Endothelial cell of umbilical vein (primary cell): ENCODE measurements around the gene AADACL4. TPM values are rescaled to one million over a fixed set of nuclear protein-coding genes. Genes with fewer than 3 reads are reported as not detected.

Experiments used
- BruUV-seq: library from RNA; stranded (reverse); fragments of 400-500 nt; replicated peaks from 2 replicates; lab custom pipeline; 2021; lab: Mats Ljungman, UMichigan
- CTCF ChIA-PET: fragments of 300-600, 350-600 bp; sonication (Branson Sonifier 250); formaldehyde crosslinking; loops from one replicate; lab custom pipeline; 2021; ENCODE audit warnings: antibody characterized with exemption, inconsistent platforms; lab: Charles Lee
- POLR2A ChIA-PET: fragments of 300-600, 350-600 bp; sonication (Branson Sonifier 250); formaldehyde crosslinking; loops from one replicate; lab custom pipeline; 2021; ENCODE audit warnings: antibody characterized with exemption, inconsistent platforms; lab: Charles Lee
- DNase-seq: peaks from one replicate; pipeline ENCODE4 v3.0.0-alpha.2; 2011; ENCODE audit warnings: low read depth, low spot score
- FAIRE-seq: peaks from 2 replicates; lab custom pipeline; 2011; peaks lifted over from hg19 to GRCh38; lab: Jason Lieb, UNC
- H2AFZ ChIP-seq: 2 replicates; pipeline ENCODE4 v1.6.0; 2012; ENCODE audit warnings: low read depth, low read length, control low read depth, inconsistent platforms
- H3K27ac ChIP-seq: 2 replicates; pipeline ENCODE4 v1.5.1; 2011; ENCODE audit warnings: low read depth, mild to moderate bottlenecking, control low read depth, low read length, moderate library complexity; ENCODE audit not compliant: insufficient read depth
- H3K27me3 ChIP-seq, 2 experiments: 2 replicates each; pipeline versions ENCODE4 v1.6.0 to v1.6.1; 2011; ENCODE audit warnings: low read length in 2 of 2, mixed read lengths in 1 of 2; ENCODE audit not compliant: control insufficient read depth in 2 of 2, insufficient read depth in 2 of 2
- H3K36me3 ChIP-seq, 2 experiments: 2 replicates in 1 of 2; 3 replicates in 1 of 2; pipeline ENCODE4 v1.5.1; 2011; ENCODE audit warnings: low read length in 2 of 2, mild to moderate bottlenecking in 1 of 2, moderate library complexity in 1 of 2; ENCODE audit not compliant: control insufficient read depth in 2 of 2, insufficient read depth in 2 of 2; ENCODE audit errors: extremely low read depth in 1 of 2
- H3K4me1 ChIP-seq: 3 replicates; pipeline ENCODE4 v1.5.1; 2011; ENCODE audit warnings: mild to moderate bottlenecking, low read length; ENCODE audit not compliant: control insufficient read depth, insufficient read depth; ENCODE audit errors: extremely low read depth
- H3K4me2 ChIP-seq: 2 replicates; pipeline ENCODE4 v1.6.1; 2011; ENCODE audit warnings: low read length, control low read depth, mixed read lengths; ENCODE audit not compliant: insufficient read depth
- H3K4me3 ChIP-seq, 3 experiments: fragments of 200-600 bp in 1 of 3; sonication (generic), shearing (Covaris generic) in 1 of 3; replicated peaks in 1 of 3; 2 replicates each; pipeline ENCODE4 v1.5.1; 2011 to 2016; ENCODE audit warnings: control low read depth in 3 of 3, low read length in 3 of 3, mild to moderate bottlenecking in 2 of 3, inconsistent platforms in 1 of 3, low read depth in 1 of 3, moderate library complexity in 1 of 3; ENCODE audit not compliant: insufficient read depth in 1 of 3
- H3K79me2 ChIP-seq: 2 replicates; pipeline ENCODE4 v1.6.0; 2012; ENCODE audit warnings: low read length, inconsistent platforms; ENCODE audit not compliant: control insufficient read depth, insufficient read depth
- H3K9ac ChIP-seq: replicated peaks from 2 replicates; pipeline ENCODE3; 2011; ENCODE audit warnings: low read length, control low read depth; ENCODE audit not compliant: insufficient read depth; ENCODE audit errors: extremely low read depth
- H3K9me1 ChIP-seq: replicated peaks from 3 replicates; pipeline ENCODE4 v1.6.0; 2011; ENCODE audit warnings: mild to moderate bottlenecking, low read length; ENCODE audit not compliant: control insufficient read depth, insufficient read depth; ENCODE audit errors: extremely low read depth
- H3K9me3 ChIP-seq: replicated peaks from 2 replicates; pipeline ENCODE4 v1.5.1; 2012; ENCODE audit warnings: low read length, inconsistent platforms; ENCODE audit not compliant: control insufficient read depth, insufficient read depth
- H4K20me1 ChIP-seq: replicated peaks from 2 replicates; pipeline ENCODE3; 2011; ENCODE audit warnings: mild to moderate bottlenecking, low read length; ENCODE audit not compliant: control insufficient read depth, insufficient read depth; ENCODE audit errors: extremely low read depth
- EZH2 ChIP-seq: IDR thresholded peaks from 2 replicates; pipeline ENCODE4 v1.6.1; 2012; ENCODE audit warnings: borderline replicate concordance, low read depth, mild to moderate bottlenecking, moderate library complexity, low read length, inconsistent platforms; ENCODE audit not compliant: severe bottlenecking
- FOS ChIP-seq: IDR thresholded peaks from 2 replicates; pipeline ENCODE4 v1.6.1; 2011; ENCODE audit warnings: mild to moderate bottlenecking, low read length, moderate library complexity, borderline replicate concordance; ENCODE audit not compliant: insufficient read depth
- GATA2 ChIP-seq: IDR thresholded peaks from 2 replicates; pipeline ENCODE4 v1.7.0; 2011; ENCODE audit warnings: low read depth, mild to moderate bottlenecking, moderate library complexity, mixed read lengths, low read length; ENCODE audit not compliant: insufficient read length, insufficient read depth
- JUN ChIP-seq: IDR thresholded peaks from 2 replicates; pipeline ENCODE4 v1.6.1; 2011; ENCODE audit warnings: borderline replicate concordance, low read depth; ENCODE audit not compliant: insufficient read length, insufficient read depth
- MAX ChIP-seq: IDR thresholded peaks from 2 replicates; pipeline ENCODE4 v1.6.1; 2011; ENCODE audit not compliant: insufficient read depth, insufficient read length
- MYC ChIP-seq: IDR thresholded peaks from one replicate; pipeline ENCODE4 v1.6.1; 2011; ENCODE audit warnings: mild to moderate bottlenecking, low read depth, low read length
- POLR2A ChIP-seq: IDR thresholded peaks from 2 replicates; pipeline ENCODE4 v1.6.1; 2012; ENCODE audit warnings: low read depth, mild to moderate bottlenecking, control low read depth, low read length
- POLR2AphosphoS5 ChIP-seq: IDR thresholded peaks from 2 replicates; pipeline ENCODE4 v1.6.1; 2012; ENCODE audit warnings: low read depth, mild to moderate bottlenecking, control low read depth, low read length, moderate library complexity; ENCODE audit not compliant: insufficient read depth
- dilution Hi-C: fragments of 300-500 bp; cut with MboI; formaldehyde crosslinking; loops from one replicate; pipeline ENCODE4 v1.15.0; 2019; ENCODE audit warnings: low sequenced_read_pairs; ENCODE audit not compliant: extremely low pct_ligation_motif_present
- intact Hi-C: fragments of 100-400 bp; cut with micrococcal nuclease; formaldehyde crosslinking; loops from one replicate; pipeline ENCODE4 v1.10.0; 2022
- polyA plus RNA-seq, 4 experiments: library from polyadenylated mRNA; depleted of rRNA in 3 of 4; stranded (reverse) in 3 of 4; unstranded in 1 of 4; fragments of >200 nt; gene quantifications; 2 replicates each; pipeline versions ENCODE4 v1.2.1 to v1.2.3, GENCODE V29; 2011 to 2012; ENCODE audit warnings: missing spikeins in 1 of 4
- total RNA-seq: library from RNA; stranded (reverse); gene quantifications from 2 replicates; pipeline ENCODE4 v1.2.3, GENCODE V29; 2021
- TF ChIP-seq, protein P1 (sequence below), 2 donors: IDR thresholded peaks; 1 replicate in 1 of 2; 2 replicates in 1 of 2; pipeline ENCODE4 v1.5.1; 2011; ENCODE audit warnings: low read length in 2 of 2, mild to moderate bottlenecking in 2 of 2, moderate library complexity in 2 of 2, control low read depth in 1 of 2, inconsistent platforms in 1 of 2, low read depth in 1 of 2; ENCODE audit not compliant: insufficient read depth in 1 of 2; ENCODE audit errors: extremely low read depth in 1 of 2

Gene AADACL4
- total and polyA plus RNA-seq, 2 donors (not counting 3 experiments of a cell fraction or from before 2014, with no cell fraction given) = not detected

DNA sequence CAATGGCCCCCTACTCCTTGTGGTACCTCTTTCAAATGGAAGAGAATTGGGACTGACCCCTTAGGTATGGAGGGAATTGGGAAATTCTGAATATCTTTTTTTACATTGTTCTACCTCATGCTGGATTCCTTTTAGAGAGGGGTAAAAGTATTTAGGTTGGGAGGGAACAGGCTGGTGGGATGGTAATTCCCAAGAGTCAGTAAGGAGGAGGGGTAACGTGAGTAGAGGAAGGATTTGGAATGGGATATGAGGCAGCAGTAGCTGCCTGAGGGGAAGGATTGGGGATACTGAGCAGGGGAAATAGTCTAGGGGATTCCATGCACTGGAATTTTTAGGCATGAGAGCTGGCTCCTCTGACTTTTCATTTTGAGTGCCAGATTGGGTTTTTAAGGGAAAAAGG lies 68.2 kb downstream of the AADACL4 start:
- DNase-seq (no peak), FAIRE-seq (no peak)
- Histone ChIP-seq H3K9me1 (no peaks in the 10 kb centered on the region), H3K9ac (no peak overlapping the region), H3K27ac (no peak overlapping the region), H3K4me2 (no peak overlapping the region), H2AFZ (no peak overlapping the region), H3K27me3 (no peaks in the 10 kb centered on the region), H3K79me2 (no peaks in the 10 kb centered on the region), H3K4me3 (no peak overlapping the region), H3K4me1 (no peaks in the 10 kb centered on the region), H3K9me3 (no peaks in the 10 kb centered on the region), H4K20me1 (no peaks in the 10 kb centered on the region), H3K36me3 (no peaks in the 10 kb centered on the region)
- dilution Hi-C loops (no loop called here), intact Hi-C loops (no loop called here)
- BruUV-seq = no TSS peak
- CTCF ChIA-PET = no interaction called here
- TF ChIP-seq JUN = no peak
- TF ChIP-seq POLR2A = no peak
- TF ChIP-seq EZH2 = no peak
- no peak for TF ChIP-seq GATA2
- TF ChIP-seq MYC = no peak
- no peak for TF ChIP-seq POLR2AphosphoS5
- no peak for TF ChIP-seq FOS
- no peak for TF ChIP-seq MAX
- TF ChIP-seq, protein P1, sequence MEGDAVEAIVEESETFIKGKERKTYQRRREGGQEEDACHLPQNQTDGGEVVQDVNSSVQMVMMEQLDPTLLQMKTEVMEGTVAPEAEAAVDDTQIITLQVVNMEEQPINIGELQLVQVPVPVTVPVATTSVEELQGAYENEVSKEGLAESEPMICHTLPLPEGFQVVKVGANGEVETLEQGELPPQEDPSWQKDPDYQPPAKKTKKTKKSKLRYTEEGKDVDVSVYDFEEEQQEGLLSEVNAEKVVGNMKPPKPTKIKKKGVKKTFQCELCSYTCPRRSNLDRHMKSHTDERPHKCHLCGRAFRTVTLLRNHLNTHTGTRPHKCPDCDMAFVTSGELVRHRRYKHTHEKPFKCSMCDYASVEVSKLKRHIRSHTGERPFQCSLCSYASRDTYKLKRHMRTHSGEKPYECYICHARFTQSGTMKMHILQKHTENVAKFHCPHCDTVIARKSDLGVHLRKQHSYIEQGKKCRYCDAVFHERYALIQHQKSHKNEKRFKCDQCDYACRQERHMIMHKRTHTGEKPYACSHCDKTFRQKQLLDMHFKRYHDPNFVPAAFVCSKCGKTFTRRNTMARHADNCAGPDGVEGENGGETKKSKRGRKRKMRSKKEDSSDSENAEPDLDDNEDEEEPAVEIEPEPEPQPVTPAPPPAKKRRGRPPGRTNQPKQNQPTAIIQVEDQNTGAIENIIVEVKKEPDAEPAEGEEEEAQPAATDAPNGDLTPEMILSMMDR (IDR thresholded peaks at IDR 0.05; ENCODE audit: extremely low read depth in 1 of 2, insufficient read depth in 1 of 2, low read depth in 1 of 2, low read length in 2 of 2) = no peak
- POLR2A ChIA-PET = no interaction called here
